RWPE1 (cell line): ENCODE results near the gene OR2T27.

Experiments
- CTCF ChIA-PET: fragments of 350-600 bp; sonication (Branson Sonifier 250); formaldehyde crosslinking; extraction: SDS; loops from one replicate; lab custom pipeline; 2021; lab: Yijun Ruan, JAX
- POLR2A ChIA-PET: fragments of 400-600 bp; formaldehyde crosslinking; extraction: SDS; loops from one replicate; lab custom pipeline; 2020; ENCODE audit warnings: antibody characterized with exemption; ENCODE audit not compliant: low non-redundant PET; lab: Yijun Ruan, JAX
- DNase-seq: peaks from one replicate; pipeline ENCODE4 v3.0.0; 2012; ENCODE audit warnings: low spot score
- H3K27ac ChIP-seq: fragments of 450-650 bp; 2 replicates; pipeline ENCODE4 v1.5.1; 2017
- CTCF ChIP-seq: fragments of 450-650 bp; conservative IDR thresholded peaks from 2 replicates; pipeline ENCODE4 v1.5.1; 2017; ENCODE audit warnings: low read depth, mild to moderate bottlenecking

The OR2T27 gene

DNA sequence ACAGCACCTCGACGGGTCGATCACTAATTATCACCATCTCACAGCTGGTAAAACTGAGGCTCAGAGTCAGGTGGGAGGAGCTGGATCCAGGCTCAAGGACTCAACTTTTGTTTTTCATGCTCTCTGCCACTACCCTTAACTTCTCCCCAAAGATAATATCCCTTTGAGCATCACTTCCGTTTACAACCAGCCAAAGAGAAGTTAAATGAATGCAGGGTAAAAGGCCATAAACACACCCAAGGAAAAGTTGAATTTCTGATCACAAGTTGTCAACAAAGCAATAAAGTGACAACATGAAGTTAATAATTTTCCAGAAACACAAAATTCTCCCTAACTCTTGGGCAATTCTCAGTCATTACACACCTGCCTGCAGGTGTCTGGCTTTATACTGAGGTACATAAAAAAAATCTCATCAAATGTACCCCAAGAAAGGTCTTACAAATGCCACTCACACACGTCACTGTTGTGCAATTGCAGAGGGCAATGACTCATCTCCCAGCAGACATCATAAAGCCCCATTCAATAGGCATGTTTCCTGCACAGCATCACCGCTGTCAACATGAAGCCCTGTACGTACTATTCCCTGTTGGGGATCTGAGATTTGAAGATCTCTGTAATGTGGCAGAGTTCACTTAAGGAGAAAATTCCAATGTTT is 23.8 kb downstream of the OR2T27 start:
- TF ChIP-seq CTCF = no peak
- DNase-seq = peak; percentile 6
- ChIA-PET POLR2A (no interaction called here), CTCF (no interaction called here)
- H3K27ac ChIP-seq = no peak overlapping the region

GRCh38 chr1:248630551-248630950 is 24.8 kb downstream of the OR2T27 start:
- DNase-seq = no peak
- ChIA-PET CTCF (no interaction called here), POLR2A (no interaction called here)
- H3K27ac ChIP-seq = no peak overlapping the region
- no peak for TF ChIP-seq CTCF

- ChIA-PET CTCF (no interaction called here), POLR2A (no interaction called here)
- DNase-seq = no peak
- no peak overlapping the region for H3K27ac ChIP-seq
- no peak for TF ChIP-seq CTCF
Observed at GRCh38 chr1:248627971-248628844, 27.1 kb downstream of the OR2T27 start.

DNA sequence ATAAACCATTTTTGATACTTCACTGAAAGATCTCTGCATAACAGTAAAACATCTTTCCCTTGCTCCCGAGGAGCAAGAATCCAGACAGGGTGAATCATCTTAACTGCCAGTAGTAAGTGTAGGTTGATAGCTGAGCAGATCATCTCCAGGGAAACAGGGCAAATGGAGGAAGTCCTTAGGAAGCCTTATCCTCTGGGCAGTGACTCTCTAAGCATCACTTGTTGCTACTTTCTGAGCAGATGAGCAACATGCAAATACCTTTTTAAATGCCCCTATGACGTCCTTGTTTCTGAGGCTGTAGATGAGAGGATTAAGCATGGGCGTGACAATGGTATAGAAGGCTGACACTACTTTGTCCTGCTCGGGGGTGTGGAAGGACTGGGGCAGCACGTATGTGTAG is 29.4 kb downstream of the OR2T27 start:
- POLR2A ChIA-PET = no interaction called here

GRCh38 chr1:248625166-248625565 is 30.2 kb downstream of the OR2T27 start:
- CTCF ChIA-PET = no interaction called here
- H3K27ac ChIP-seq = no peak overlapping the region
- POLR2A ChIA-PET = no interaction called here
- no peak for TF ChIP-seq CTCF
- no peak for DNase-seq

More for the DNA sequence above, 29.4 kb downstream of the OR2T27 start:
- DNase-seq = no peak
- no peak for TF ChIP-seq CTCF
- CTCF ChIA-PET = no interaction called here
- H3K27ac ChIP-seq = no peak overlapping the region

DNA sequence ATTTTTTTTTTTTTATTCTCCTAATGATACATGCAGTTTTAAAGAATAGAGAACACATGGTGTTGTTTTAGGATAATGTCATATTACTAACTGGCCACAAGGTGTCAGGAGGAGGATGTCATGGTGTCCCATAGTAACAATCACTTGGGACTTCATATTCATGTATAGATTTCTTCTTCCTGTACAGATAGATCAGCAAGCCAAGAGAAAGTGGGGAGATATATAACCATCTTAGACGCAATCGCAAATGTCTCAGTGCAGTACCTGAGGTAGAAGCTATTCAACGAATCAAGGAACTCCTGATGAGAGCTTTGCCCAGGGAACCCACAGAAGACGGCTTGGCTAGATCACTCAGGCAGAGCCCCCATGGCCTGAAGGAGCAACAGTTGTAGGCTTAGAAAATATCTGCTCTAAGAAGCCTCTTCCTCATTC is 32.7 kb downstream of the OR2T27 start:
- peak; percentile 51 for TF ChIP-seq CTCF
- H3K27ac ChIP-seq = no peak overlapping the region
- POLR2A ChIA-PET = no interaction called here
- peak; percentile 28 for DNase-seq
- CTCF ChIA-PET = interaction anchor here (1.0 kb wide), 1 partner anchor 13 kb away, joined by 4 read pairs; no protein-coding TSS in a partner anchor
